Nephron (organoid): ENCODE data around the gene DPP9.

ENCODE experiments used
- H3K27ac Mint-ChIP-seq, 3 experiments: 2 replicates each; pipeline ENCODE4 v1.8.0; 2020; ENCODE audit warnings: mixed read lengths in 3 of 3, mild to moderate bottlenecking in 2 of 3, moderate library complexity in 1 of 3
- H3K27me3 Mint-ChIP-seq: 2 replicates; pipeline ENCODE4 v1.8.0; 2021; ENCODE audit warnings: low read depth, mild to moderate bottlenecking, moderate library complexity, mixed read lengths
- H3K36me3 Mint-ChIP-seq: 2 replicates; pipeline ENCODE4 v1.8.0; 2020; ENCODE audit warnings: low read depth, mixed read lengths
- H3K4me1 Mint-ChIP-seq: 2 replicates; pipeline ENCODE4 v1.8.0; 2020; ENCODE audit warnings: mixed read lengths
- H3K4me3 Mint-ChIP-seq, 3 experiments: 2 replicates each; pipeline ENCODE4 v1.8.0; 2020; ENCODE audit warnings: mild to moderate bottlenecking in 3 of 3, mixed read lengths in 3 of 3, moderate library complexity in 2 of 3
- H3K9me3 Mint-ChIP-seq: 2 replicates; pipeline ENCODE4 v1.8.0; 2020; ENCODE audit warnings: mixed read lengths
- CTCF ChIP-seq, 3 experiments: fragments of 200-600 bp; sonication (generic); IDR thresholded peaks; one replicate each; pipeline ENCODE4 v1.5.0; 2021; ENCODE audit warnings: antibody characterized with exemption in 3 of 3; ENCODE audit not compliant: unreplicated experiment in 3 of 3

Gene DPP9

GRCh38 chr19:4660181-4660791 is 63.4 kb downstream of the DPP9 start:
- H3K27me3 Mint-ChIP-seq, result no peaks in the 10 kb centered on the region
- H3K27ac Mint-ChIP-seq, result no peak overlapping the region
- no peak overlapping the region for H3K4me3 Mint-ChIP-seq
- TF ChIP-seq CTCF (IDR thresholded peaks at IDR 0.05; ENCODE audit: unreplicated experiment in 3 of 3), result no peak
- H3K36me3 Mint-ChIP-seq, result peaks cover 46% of the 10 kb centered on the region
- no peaks in the 10 kb centered on the region for H3K4me1 Mint-ChIP-seq
- H3K9me3 Mint-ChIP-seq, result no peaks in the 10 kb centered on the region

GRCh38 chr19:4657835-4658234 is 65.8 kb downstream of the DPP9 start:
- Mint-ChIP-seq H3K9me3 (no peaks in the 10 kb centered on the region), H3K4me1 (no peaks in the 10 kb centered on the region), H3K27ac (no peak overlapping the region), H3K27me3 (no peaks in the 10 kb centered on the region), H3K4me3 (no peak overlapping the region), H3K36me3 (peaks cover 55% of the 10 kb centered on the region)
- no peak for TF ChIP-seq CTCF (IDR thresholded peaks at IDR 0.05; ENCODE audit: unreplicated experiment in 3 of 3)

- TF ChIP-seq CTCF (IDR thresholded peaks at IDR 0.05; ENCODE audit: unreplicated experiment in 3 of 3), result no peak
- H3K9me3 Mint-ChIP-seq, result no peaks in the 10 kb centered on the region
- H3K4me1 Mint-ChIP-seq, result no peaks in the 10 kb centered on the region
- H3K36me3 Mint-ChIP-seq, result peaks cover 49% of the 10 kb centered on the region
- no peaks in the 10 kb centered on the region for H3K27me3 Mint-ChIP-seq
- H3K27ac Mint-ChIP-seq, result no peak overlapping the region
- no peak overlapping the region for H3K4me3 Mint-ChIP-seq
Measured at GRCh38 chr19:4657262-4657661, 66.4 kb downstream of the DPP9 start.

GRCh38 chr19:4656102-4656501 is 67.5 kb downstream of the DPP9 start:
- H3K4me1 Mint-ChIP-seq, result no peaks in the 10 kb centered on the region
- TF ChIP-seq CTCF (IDR thresholded peaks at IDR 0.05; ENCODE audit: unreplicated experiment in 3 of 3), result no peak
- no peaks in the 10 kb centered on the region for H3K27me3 Mint-ChIP-seq
- no peak overlapping the region for H3K4me3 Mint-ChIP-seq
- H3K9me3 Mint-ChIP-seq, result no peaks in the 10 kb centered on the region
- H3K27ac Mint-ChIP-seq, result no peak overlapping the region
- peaks cover 41% of the 10 kb centered on the region for H3K36me3 Mint-ChIP-seq

- H3K9me3 Mint-ChIP-seq, result no peaks in the 10 kb centered on the region
- peaks cover 29% of the 10 kb centered on the region for H3K36me3 Mint-ChIP-seq
- no peaks in the 10 kb centered on the region for H3K4me1 Mint-ChIP-seq
- no peak for TF ChIP-seq CTCF (IDR thresholded peaks at IDR 0.05; ENCODE audit: unreplicated experiment in 3 of 3)
- no peaks in the 10 kb centered on the region for H3K27me3 Mint-ChIP-seq
- no peak overlapping the region for H3K4me3 Mint-ChIP-seq
- H3K27ac Mint-ChIP-seq, result peak overlapping the region in 2 of 3 experiments; percentile 43 to 59
Measured at GRCh38 chr19:4654437-4655361, 68.9 kb downstream of the DPP9 start.
